HCT116 (cell line): ENCODE measurements around the gene HSPB3. TPM values are rescaled to one million over a fixed set of nuclear protein-coding genes. Genes with fewer than 3 reads are reported as not detected.

Experiments used
- ATAC-seq: fragments of 200-7000 bp; cut with Tn5 transposase; 2 replicates; pipeline ENCODE4 v1.9.1; 2020; ENCODE audit warnings: mild to moderate bottlenecking, moderate library complexity
- BruUV-seq: library from RNA; stranded (reverse); fragments of 400-500 nt; replicated peaks from 2 replicates; lab custom pipeline; 2021; lab: Mats Ljungman, UMichigan
- CTCF ChIA-PET: fragments of 300-600 bp; sonication (Branson Sonifier 250); formaldehyde crosslinking; loops from one replicate; lab custom pipeline; 2021; ENCODE audit warnings: antibody characterized with exemption; lab: Charles Lee
- POLR2A ChIA-PET: fragments of 300-600, 350-600 bp; sonication (Branson Sonifier 250); formaldehyde crosslinking; loops from one replicate; lab custom pipeline; 2021; ENCODE audit warnings: antibody characterized with exemption; lab: Charles Lee
- RAD21 ChIA-PET, 2 experiments: fragments of 300-600 bp; sonication (Branson Sonifier 250); formaldehyde crosslinking; loops; one replicate each; lab custom pipeline; 2023; ENCODE audit warnings: low total read pairs in 2 of 2; ENCODE audit not compliant: uncharacterized antibody in 2 of 2, unreplicated experiment in 2 of 2, low non-redundant PET in 1 of 2; lab: Charles Lee
- DNase-seq: peaks from one replicate; pipeline ENCODE4 v3.0.0-alpha.2; 2010; ENCODE audit warnings: low read depth, low spot score
- H2AFZ ChIP-seq: fragments of 200-600 bp; shearing (Covaris generic), sonication (generic); 2 replicates; pipeline ENCODE4 v1.6.1; 2017; ENCODE audit warnings: low read depth, mixed run types, mixed read lengths, antibody characterized with exemption, low read length; ENCODE audit not compliant: poor library complexity, severe bottlenecking
- H3K27ac ChIP-seq: 2 replicates; pipeline ENCODE4 v1.5.1; 2012; ENCODE audit warnings: low read depth, low read length
- H3K27me3 ChIP-seq: fragments of 200-600 bp; sonication (generic); 2 replicates; pipeline ENCODE4 v1.6.1; 2016; ENCODE audit warnings: mixed run types, low read length, mixed read lengths; ENCODE audit not compliant: insufficient read depth
- H3K36me3 ChIP-seq, 2 experiments: fragments of 200-500 bp in 1 of 2; fragments of 200-600 bp in 1 of 2; sonication (Bioruptor generic) in 1 of 2; sonication (generic) in 1 of 2; 2 replicates each; pipeline versions ENCODE4 v1.5.1 to v1.6.1; 2014 to 2016; ENCODE audit warnings: low read length in 2 of 2, inconsistent platforms in 1 of 2, mixed read lengths in 1 of 2, mixed run types in 1 of 2; ENCODE audit not compliant: insufficient read depth in 2 of 2, control insufficient read depth in 1 of 2
- H3K4me1 ChIP-seq, 2 experiments: fragments of 200-600 bp in 1 of 2; sonication (generic) in 1 of 2; 2 replicates each; pipeline versions ENCODE4 v1.5.1 to v1.6.1; 2012 to 2017; ENCODE audit warnings: low read length in 2 of 2, inconsistent platforms in 1 of 2, mild to moderate bottlenecking in 1 of 2, mixed read lengths in 1 of 2, mixed run types in 1 of 2, moderate library complexity in 1 of 2; ENCODE audit not compliant: insufficient read depth in 2 of 2, control insufficient read depth in 1 of 2
- H3K4me2 ChIP-seq: fragments of 200-600 bp; sonication (generic); 2 replicates; pipeline ENCODE4 v1.6.1; 2017; ENCODE audit warnings: mixed run types, low read length, mixed read lengths
- H3K4me3 ChIP-seq, 2 experiments: fragments of 200-600 bp in 1 of 2; sonication (generic) in 1 of 2; replicated peaks in 1 of 2; 2 replicates each; pipeline ENCODE4 v1.5.1; 2011 to 2016; ENCODE audit warnings: low read length in 2 of 2, control low read depth in 1 of 2, low read depth in 1 of 2, mild to moderate bottlenecking in 1 of 2, mixed read lengths in 1 of 2, mixed run types in 1 of 2
- H3K79me2 ChIP-seq: fragments of 200-600 bp; sonication (generic); 2 replicates; pipeline ENCODE4 v1.6.1; 2017; ENCODE audit warnings: mild to moderate bottlenecking, mixed run types, low read length, moderate library complexity, mixed read lengths; ENCODE audit not compliant: insufficient read depth
- H3K9ac ChIP-seq: fragments of 200-600 bp; sonication (generic); 2 replicates; pipeline ENCODE4 v1.6.1; 2016; ENCODE audit warnings: low read length, mixed read lengths
- H3K9me2 ChIP-seq: fragments of 200-600 bp; sonication (generic), shearing (Covaris generic); 2 replicates; pipeline ENCODE4 v1.6.1; 2017; ENCODE audit warnings: mixed run types, mild to moderate bottlenecking, moderate library complexity; ENCODE audit not compliant: insufficient read depth
- H3K9me3 ChIP-seq, 2 experiments: fragments of 200-500 bp in 1 of 2; fragments of 200-600 bp in 1 of 2; sonication (Bioruptor generic) in 1 of 2; sonication (generic) in 1 of 2; 2 replicates each; pipeline ENCODE4 v1.6.1; 2014 to 2017; ENCODE audit warnings: low read length in 2 of 2, mixed read lengths in 2 of 2, inconsistent platforms in 1 of 2, low read depth in 1 of 2, mild to moderate bottlenecking in 1 of 2, mixed run types in 1 of 2, moderate library complexity in 1 of 2; ENCODE audit not compliant: control insufficient read depth in 1 of 2, insufficient read depth in 1 of 2
- H4K20me1 ChIP-seq: fragments of 200-600 bp; sonication (generic), shearing (Covaris generic); 2 replicates; pipeline ENCODE4 v1.6.1; 2017; ENCODE audit warnings: mixed run types, mild to moderate bottlenecking, moderate library complexity; ENCODE audit not compliant: insufficient read depth
- ATF3 ChIP-seq: IDR thresholded peaks from 2 replicates; pipeline ENCODE4 v1.6.1; 2012
- CBX3 ChIP-seq: IDR thresholded peaks from 2 replicates; pipeline ENCODE4 v1.6.1; 2012; ENCODE audit warnings: low read depth
- CTCF ChIP-seq, 3 experiments: fragments of 200-600 bp in 1 of 3; sonication (generic) in 1 of 3; IDR thresholded peaks in 2 of 3; conservative IDR thresholded peaks in 1 of 3; 2 replicates each; pipeline ENCODE4 v1.5.1; 2012 to 2017; ENCODE audit warnings: low read depth in 2 of 3, low read length in 2 of 3, antibody characterized with exemption in 1 of 3, borderline replicate concordance in 1 of 3, control low read depth in 1 of 3, mild to moderate bottlenecking in 1 of 3, mixed read lengths in 1 of 3, mixed run types in 1 of 3, moderate library complexity in 1 of 3; ENCODE audit not compliant: insufficient read depth in 1 of 3
- EGR1 ChIP-seq: IDR thresholded peaks from 2 replicates; pipeline ENCODE4 v1.6.1; 2012; ENCODE audit warnings: low read depth
- ELF1 ChIP-seq: IDR thresholded peaks from 2 replicates; pipeline ENCODE4 v1.6.1; 2012; ENCODE audit warnings: low read depth, borderline replicate concordance
- EZH2 ChIP-seq: fragments of 200-600 bp; sonication (generic); IDR thresholded peaks from 2 replicates; pipeline ENCODE4 v1.6.1; 2017; ENCODE audit warnings: antibody characterized with exemption, mixed run types
- JUND ChIP-seq: IDR thresholded peaks from 2 replicates; pipeline ENCODE4 v1.6.1; 2012
- RAD21 ChIP-seq: IDR thresholded peaks from 2 replicates; pipeline ENCODE4 v1.6.1; 2012; ENCODE audit warnings: low read depth, mild to moderate bottlenecking
- REST ChIP-seq: IDR thresholded peaks from 2 replicates; pipeline ENCODE4 v1.6.1; 2012; ENCODE audit warnings: low read depth
- TCF7L2 ChIP-seq: IDR thresholded peaks from 2 replicates; pipeline ENCODE4 v1.7.0; 2011; ENCODE audit warnings: borderline replicate concordance, inconsistent platforms; ENCODE audit not compliant: insufficient read depth, insufficient read length; ENCODE audit errors: extremely low read depth
- YY1 ChIP-seq: IDR thresholded peaks from 2 replicates; pipeline ENCODE4 v1.6.1; 2011; ENCODE audit warnings: low read length, low read depth, moderate library complexity, mild to moderate bottlenecking; ENCODE audit not compliant: insufficient replicate concordance; ENCODE audit errors: extremely low read depth
- ZBTB33 ChIP-seq: IDR thresholded peaks from 2 replicates; pipeline ENCODE4 v1.6.1; 2011; ENCODE audit warnings: mild to moderate bottlenecking, low read length, moderate library complexity; ENCODE audit not compliant: insufficient replicate concordance; ENCODE audit errors: extremely low read depth
- ZNF274 ChIP-seq: fragments of 200-500 bp; sonication (Bioruptor generic); IDR thresholded peaks from 2 replicates; pipeline ENCODE4 v1.6.1; 2014; ENCODE audit warnings: mild to moderate bottlenecking, low read depth, low read length, inconsistent platforms
- intact Hi-C: fragments of 100-400 bp; cut with micrococcal nuclease; formaldehyde crosslinking; loops from 2 replicates; pipeline ENCODE4 v1.10.0; 2022
- total RNA-seq: library from RNA; stranded (reverse); gene quantifications from one replicate; pipeline ENCODE4 v1.2.1, GENCODE V29; 2021; ENCODE audit not compliant: unreplicated experiment

The HSPB3 gene
- total RNA-seq, 1 experiment from 2014 or later = not detected

GRCh38 chr5:54445691-54446378 is 9.7 kb upstream of the HSPB3 start:
- H3K9ac ChIP-seq = no peak overlapping the region
- H3K27ac ChIP-seq = no peak overlapping the region
- intact Hi-C loops = no loop called here
- H3K27me3 ChIP-seq = no peaks in the 10 kb centered on the region
- no peaks in the 10 kb centered on the region for H4K20me1 ChIP-seq
- ChIA-PET POLR2A (no interaction called here), RAD21 (no interaction called here), CTCF (no interaction called here)
- no peaks in the 10 kb centered on the region for H3K36me3 ChIP-seq
- H3K9me3 ChIP-seq = no peaks in the 10 kb centered on the region
- DNase-seq (no peak), ATAC-seq (no peak)
- no peaks in the 10 kb centered on the region for H3K4me1 ChIP-seq
- H3K4me2 ChIP-seq = no peak overlapping the region
- no peaks in the 10 kb centered on the region for H3K9me2 ChIP-seq
- H2AFZ ChIP-seq = no peak overlapping the region
- H3K79me2 ChIP-seq = no peaks in the 10 kb centered on the region
- no TSS peak for BruUV-seq
- TF ChIP-seq CTCF (IDR thresholded peaks at IDR 0.05 in 2 of 3, conservative IDR thresholded peaks at IDR 0.05 in 1 of 3; ENCODE audit: borderline replicate concordance in 1 of 3, insufficient read depth in 1 of 3, low read depth in 2 of 3, low read length in 2 of 3) = no peak
- TF ChIP-seq ZBTB33 = no peak
- TF ChIP-seq REST = no peak
- no peak for TF ChIP-seq CBX3
- TF ChIP-seq ATF3 = no peak
- no peak for TF ChIP-seq EGR1
- TF ChIP-seq TCF7L2 = no peak
- no peak for TF ChIP-seq ZNF274
- no peak for TF ChIP-seq EZH2
- no peak for TF ChIP-seq ELF1
- TF ChIP-seq YY1 = no peak
- TF ChIP-seq RAD21 = no peak
- TF ChIP-seq JUND = no peak
- no peak overlapping the region for H3K4me3 ChIP-seq
